ENCODE measurements around the gene PLA2G3. TPM values are rescaled to one million over a fixed set of nuclear protein-coding genes. Genes with fewer than 3 reads are reported as not detected.
A peak's percentile ranks its signal among the peaks of the same experiment; 100 is the strongest.

The PLA2G3 gene
- total and polyA plus RNA-seq, 2 donors from 2014 or later: 1.2 TPM; not detected in 1

DNA sequence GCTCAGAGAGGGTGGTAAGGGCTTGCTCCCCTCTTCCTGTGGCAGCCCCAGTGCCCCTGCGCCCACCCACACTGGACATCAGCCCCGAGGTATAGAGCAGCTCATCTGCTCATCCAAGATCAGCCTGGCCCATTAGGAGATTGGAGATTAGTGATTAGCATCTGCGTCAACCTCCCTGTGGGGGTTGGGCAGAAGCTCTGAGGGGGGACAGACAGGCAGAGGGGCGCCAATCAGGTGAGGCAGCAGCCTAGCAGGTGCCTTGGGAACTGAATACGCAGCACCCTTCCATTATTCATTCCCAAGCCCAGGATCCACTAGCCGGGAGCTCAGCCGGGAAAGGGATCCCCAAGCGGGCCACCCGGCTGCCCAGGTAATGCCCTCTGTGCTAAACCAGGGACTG, 48.1 kb downstream of the PLA2G3 start:
- H3K9ac ChIP-seq (ENCODE audit: low read length in 3 of 3): peak overlapping the region in 1 of 3 donors; percentile 19
- H3K36me3 ChIP-seq (ENCODE audit: control insufficient read depth in 2 of 3, insufficient read depth in 3 of 3, low read length in 3 of 3): peaks cover 3 to 67% (median 40%) of the 10 kb centered on the region in 3 donors
- intact Hi-C loops (cut with DNase I): no loop called here
- H3K4me1 ChIP-seq (ENCODE audit: control insufficient read depth in 2 of 3, insufficient read depth in 2 of 3, low read depth in 1 of 3, low read length in 3 of 3): peaks cover 0 to 6% (median 0%) of the 10 kb centered on the region in 3 donors
- H3K27ac ChIP-seq (ENCODE audit: low read depth in 2 of 2, low read length in 2 of 2): no peak overlapping the region
- TF ChIP-seq, protein P1, sequence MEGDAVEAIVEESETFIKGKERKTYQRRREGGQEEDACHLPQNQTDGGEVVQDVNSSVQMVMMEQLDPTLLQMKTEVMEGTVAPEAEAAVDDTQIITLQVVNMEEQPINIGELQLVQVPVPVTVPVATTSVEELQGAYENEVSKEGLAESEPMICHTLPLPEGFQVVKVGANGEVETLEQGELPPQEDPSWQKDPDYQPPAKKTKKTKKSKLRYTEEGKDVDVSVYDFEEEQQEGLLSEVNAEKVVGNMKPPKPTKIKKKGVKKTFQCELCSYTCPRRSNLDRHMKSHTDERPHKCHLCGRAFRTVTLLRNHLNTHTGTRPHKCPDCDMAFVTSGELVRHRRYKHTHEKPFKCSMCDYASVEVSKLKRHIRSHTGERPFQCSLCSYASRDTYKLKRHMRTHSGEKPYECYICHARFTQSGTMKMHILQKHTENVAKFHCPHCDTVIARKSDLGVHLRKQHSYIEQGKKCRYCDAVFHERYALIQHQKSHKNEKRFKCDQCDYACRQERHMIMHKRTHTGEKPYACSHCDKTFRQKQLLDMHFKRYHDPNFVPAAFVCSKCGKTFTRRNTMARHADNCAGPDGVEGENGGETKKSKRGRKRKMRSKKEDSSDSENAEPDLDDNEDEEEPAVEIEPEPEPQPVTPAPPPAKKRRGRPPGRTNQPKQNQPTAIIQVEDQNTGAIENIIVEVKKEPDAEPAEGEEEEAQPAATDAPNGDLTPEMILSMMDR (IDR thresholded peaks at IDR 0.05; ENCODE audit: borderline replicate concordance, extremely low read depth, insufficient read depth): no peak
- no peaks in the 10 kb centered on the region for H3K27me3 ChIP-seq (ENCODE audit: control insufficient read depth, insufficient read depth, low read length)
- DNase-seq (no peak), FAIRE-seq (no peak)
- no peak overlapping the region for H3K4me3 ChIP-seq (ENCODE audit: low read length in 3 of 3)
- H3K9me3 ChIP-seq (ENCODE audit: control insufficient read depth in 2 of 3, insufficient read depth in 1 of 3, low read length in 3 of 3): no peaks in the 10 kb centered on the region

- no peak overlapping the region for H3K4me3 ChIP-seq (ENCODE audit: low read length in 3 of 3)
- FAIRE-seq: no peak
- DNase-seq: peak in 1 of 5 donors; percentile 57
- H3K36me3 ChIP-seq (ENCODE audit: control insufficient read depth in 2 of 3, insufficient read depth in 3 of 3, low read length in 3 of 3): peaks cover 3 to 62% (median 34%) of the 10 kb centered on the region in 3 donors
- H3K27ac ChIP-seq (ENCODE audit: low read depth in 2 of 2, low read length in 2 of 2): no peak overlapping the region
- TF ChIP-seq, protein P1 (IDR thresholded peaks at IDR 0.05; ENCODE audit: borderline replicate concordance, extremely low read depth, insufficient read depth): no peak
- peaks cover 0 to 9% (median 0%) of the 10 kb centered on the region in 3 donors for H3K4me1 ChIP-seq (ENCODE audit: control insufficient read depth in 2 of 3, insufficient read depth in 2 of 3, low read depth in 1 of 3, low read length in 3 of 3)
- intact Hi-C loops (cut with DNase I): no loop called here
- no peaks in the 10 kb centered on the region for H3K27me3 ChIP-seq (ENCODE audit: control insufficient read depth, insufficient read depth, low read length)
- H3K9me3 ChIP-seq (ENCODE audit: control insufficient read depth in 2 of 3, insufficient read depth in 1 of 3, low read length in 3 of 3): no peaks in the 10 kb centered on the region
- H3K9ac ChIP-seq (ENCODE audit: low read length in 3 of 3): no peak overlapping the region
These were observed 49.0 kb downstream of the PLA2G3 start for GRCh38 chr22:31091106-31091975.

DNA sequence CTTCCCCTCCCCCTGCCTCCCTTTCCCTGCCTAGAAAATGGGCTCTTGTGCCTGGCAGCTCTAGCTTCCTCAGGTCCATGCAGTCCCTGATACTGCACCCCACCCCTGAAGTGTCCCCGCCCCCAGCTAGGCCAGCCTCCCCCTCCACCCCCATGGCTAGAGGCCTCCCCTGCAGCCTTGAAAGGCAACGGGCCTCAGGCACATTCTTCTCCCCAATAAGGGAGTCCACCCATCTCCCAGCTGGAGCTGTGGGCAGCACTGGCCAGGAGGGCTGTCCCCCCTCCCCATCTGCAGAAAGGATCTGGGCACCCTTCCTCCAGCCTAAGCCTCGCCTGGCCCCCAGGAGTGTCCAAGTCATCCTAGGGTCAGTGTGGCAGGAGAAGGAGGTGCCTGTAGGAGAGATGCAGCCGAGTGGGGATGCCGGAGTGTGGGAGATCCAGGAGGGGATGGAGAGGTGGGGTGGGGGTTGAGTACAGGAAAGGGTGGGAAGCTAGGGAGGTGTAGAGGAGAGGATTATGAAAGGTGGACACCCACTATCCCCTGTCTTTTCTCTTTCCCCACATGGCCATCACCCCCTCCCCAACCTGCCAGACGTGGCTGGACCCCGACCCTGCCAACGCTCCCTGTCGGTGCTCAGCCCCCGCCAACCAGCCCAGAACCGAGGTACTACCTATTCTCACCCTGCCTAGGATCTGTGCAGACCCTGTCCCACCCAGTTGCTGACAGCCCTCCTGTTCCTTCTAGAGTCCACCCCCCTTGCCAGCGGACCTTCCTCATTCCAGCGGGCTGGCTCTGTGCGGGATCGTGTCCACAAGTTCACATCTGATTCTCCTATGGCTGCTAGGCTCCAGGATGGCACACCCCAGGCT, 49.9 kb downstream of the PLA2G3 start:
- no peak overlapping the region for H3K4me3 ChIP-seq (ENCODE audit: low read length in 3 of 3)
- TF ChIP-seq, protein P1 (IDR thresholded peaks at IDR 0.05; ENCODE audit: borderline replicate concordance, extremely low read depth, insufficient read depth): no peak
- H3K4me1 ChIP-seq (ENCODE audit: control insufficient read depth in 2 of 3, insufficient read depth in 2 of 3, low read depth in 1 of 3, low read length in 3 of 3): peaks cover 0 to 18% (median 6%) of the 10 kb centered on the region in 3 donors
- no peaks in the 10 kb centered on the region for H3K27me3 ChIP-seq (ENCODE audit: control insufficient read depth, insufficient read depth, low read length)
- H3K36me3 ChIP-seq (ENCODE audit: control insufficient read depth in 2 of 3, insufficient read depth in 3 of 3, low read length in 3 of 3): peaks cover 3 to 56% (median 26%) of the 10 kb centered on the region in 3 donors
- intact Hi-C loops (cut with DNase I): no loop called here
- FAIRE-seq: no peak
- peak overlapping the region in 1 of 2 donors; percentile 20 for H3K27ac ChIP-seq (ENCODE audit: low read depth in 2 of 2, low read length in 2 of 2)
- no peak overlapping the region for H3K9ac ChIP-seq (ENCODE audit: low read length in 3 of 3)
- no peak for DNase-seq
- no peaks in the 10 kb centered on the region for H3K9me3 ChIP-seq (ENCODE audit: control insufficient read depth in 2 of 3, insufficient read depth in 1 of 3, low read length in 3 of 3)

Measured in kidney (tissue), 14 donors.